22Rv1 (cell line): ENCODE data around the gene APIP.

Source experiments
- ZFX ChIP-seq: fragments of 450-650 bp; IDR thresholded peaks from 2 replicates; pipeline ENCODE4 v1.6.1; 2017; ENCODE audit warnings: antibody characterized with exemption, borderline replicate concordance
- TF ChIP-seq, protein P1 (sequence below): fragments of 450-650 bp; IDR thresholded peaks from 2 replicates; pipeline ENCODE4 v1.5.1; 2017; ENCODE audit warnings: mild to moderate bottlenecking

- TF ChIP-seq, protein P1, sequence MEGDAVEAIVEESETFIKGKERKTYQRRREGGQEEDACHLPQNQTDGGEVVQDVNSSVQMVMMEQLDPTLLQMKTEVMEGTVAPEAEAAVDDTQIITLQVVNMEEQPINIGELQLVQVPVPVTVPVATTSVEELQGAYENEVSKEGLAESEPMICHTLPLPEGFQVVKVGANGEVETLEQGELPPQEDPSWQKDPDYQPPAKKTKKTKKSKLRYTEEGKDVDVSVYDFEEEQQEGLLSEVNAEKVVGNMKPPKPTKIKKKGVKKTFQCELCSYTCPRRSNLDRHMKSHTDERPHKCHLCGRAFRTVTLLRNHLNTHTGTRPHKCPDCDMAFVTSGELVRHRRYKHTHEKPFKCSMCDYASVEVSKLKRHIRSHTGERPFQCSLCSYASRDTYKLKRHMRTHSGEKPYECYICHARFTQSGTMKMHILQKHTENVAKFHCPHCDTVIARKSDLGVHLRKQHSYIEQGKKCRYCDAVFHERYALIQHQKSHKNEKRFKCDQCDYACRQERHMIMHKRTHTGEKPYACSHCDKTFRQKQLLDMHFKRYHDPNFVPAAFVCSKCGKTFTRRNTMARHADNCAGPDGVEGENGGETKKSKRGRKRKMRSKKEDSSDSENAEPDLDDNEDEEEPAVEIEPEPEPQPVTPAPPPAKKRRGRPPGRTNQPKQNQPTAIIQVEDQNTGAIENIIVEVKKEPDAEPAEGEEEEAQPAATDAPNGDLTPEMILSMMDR, result no peak
- TF ChIP-seq ZFX, result no peak
Measured at GRCh38 chr11:34928960-34929680, 12.9 kb upstream of the APIP start.
